ENCODE data around the gene ZDHHC14. TPM values are rescaled to one million over a fixed set of nuclear protein-coding genes. Genes with fewer than 3 reads are reported as not detected.

Gene ZDHHC14
- total RNA-seq, 1 experiment from 2014 or later: 1.7 TPM

DNA sequence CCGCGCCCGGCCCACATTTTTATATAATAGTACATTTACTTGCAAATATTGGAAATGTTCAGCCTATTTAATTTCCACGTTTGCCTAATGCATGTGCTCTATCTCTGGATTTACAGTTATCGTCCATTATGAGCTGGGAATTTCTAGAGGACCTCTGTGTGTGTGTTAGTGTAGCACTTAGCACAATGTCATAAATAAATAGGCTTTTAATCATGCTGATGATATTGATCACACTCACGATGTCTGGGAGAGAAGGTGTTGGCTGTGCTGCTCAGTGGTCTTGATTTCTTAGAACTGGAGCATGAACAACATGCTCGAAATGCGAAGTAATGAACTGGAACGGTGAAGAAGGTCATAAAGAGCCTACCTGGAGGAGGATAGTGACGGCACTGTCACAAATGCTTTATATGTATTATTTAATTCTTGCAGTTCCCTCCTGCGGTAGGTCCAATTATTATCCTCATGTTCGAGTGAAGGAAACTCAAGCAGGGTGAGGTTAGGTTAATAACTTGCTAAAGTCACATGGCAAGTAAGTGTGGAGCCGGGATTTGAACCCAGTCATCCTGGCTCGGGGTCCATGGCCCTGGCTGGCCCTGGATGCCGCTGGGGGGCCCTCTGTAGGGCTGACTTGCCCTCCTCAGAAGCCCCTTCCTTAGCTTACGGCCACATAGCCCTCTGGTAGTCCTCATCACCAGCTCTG, 130.8 kb downstream of the ZDHHC14 start:
- H3K27ac ChIP-seq (ENCODE audit: insufficient read length, low read depth, low read length): no peak overlapping the region
- no peaks in the 10 kb centered on the region for H4K20me1 ChIP-seq (ENCODE audit: control insufficient read depth, insufficient read depth, insufficient read length)
- Mint-ChIP-seq H3K4me3 (no peak overlapping the region), H3K27me3 (ENCODE audit: low read depth) (peaks cover 2% of the 10 kb centered on the region), H3K9me3 (peaks cover 2 to 16% of the 10 kb centered on the region in 2 experiments; a peak in 4 of 5 replicates), H3K4me1 (peaks cover 7 to 11% of the 10 kb centered on the region in 2 experiments; a peak in 3 of 4 replicates), H3K36me3 (ENCODE audit: insufficient read depth in 1 of 3, low read depth in 3 of 3) (peaks cover 8 to 23% (median 10%) of the 10 kb centered on the region in 3 experiments; a peak in 6 of 7 replicates), H3K27ac (no peak overlapping the region)
- H3K4me1 ChIP-seq (ENCODE audit: insufficient read depth, low read length): no peaks in the 10 kb centered on the region
- H3K27me3 ChIP-seq (ENCODE audit: insufficient read depth, low read length): no peaks in the 10 kb centered on the region
- H3K14ac ChIP-seq (ENCODE audit: insufficient read depth, low read length): no peak overlapping the region
- H2BK12ac ChIP-seq (ENCODE audit: insufficient read length, low read depth, low read length): no peak overlapping the region
- no peak overlapping the region for H3K18ac ChIP-seq (ENCODE audit: insufficient read length, low read depth, low read length)
- no peak for DNase-seq
- H3K9ac ChIP-seq (ENCODE audit: extremely low read depth, insufficient read length, low read length): no peak overlapping the region
- no peak overlapping the region for H3K4ac ChIP-seq (ENCODE audit: low read depth, low read length)
- no peak overlapping the region for H2BK20ac ChIP-seq (ENCODE audit: low read depth, low read length, poor library complexity, severe bottlenecking)
- H3K79me1 ChIP-seq (ENCODE audit: insufficient read depth, low read depth, low read length, poor library complexity, severe bottlenecking): no peaks in the 10 kb centered on the region
- no peak overlapping the region for H4K8ac ChIP-seq (replicated peaks; ENCODE audit: insufficient read length, low read depth, low read length)
- H3K23me2 ChIP-seq (ENCODE audit: insufficient read length, low read depth, low read length, poor library complexity, severe bottlenecking): no peaks in the 10 kb centered on the region
- no peak overlapping the region for H2BK15ac ChIP-seq (ENCODE audit: low read depth, low read length)
- no peak overlapping the region for H3T11ph ChIP-seq (ENCODE audit: low read length)
- H3K23ac ChIP-seq (ENCODE audit: insufficient read length, low read depth, low read length): no peak overlapping the region
- no peak overlapping the region for H4K91ac ChIP-seq (ENCODE audit: insufficient read length, low read depth, low read length)
- H2AFZ ChIP-seq (ENCODE audit: low read length): no peak overlapping the region
- TF ChIP-seq, protein P1, sequence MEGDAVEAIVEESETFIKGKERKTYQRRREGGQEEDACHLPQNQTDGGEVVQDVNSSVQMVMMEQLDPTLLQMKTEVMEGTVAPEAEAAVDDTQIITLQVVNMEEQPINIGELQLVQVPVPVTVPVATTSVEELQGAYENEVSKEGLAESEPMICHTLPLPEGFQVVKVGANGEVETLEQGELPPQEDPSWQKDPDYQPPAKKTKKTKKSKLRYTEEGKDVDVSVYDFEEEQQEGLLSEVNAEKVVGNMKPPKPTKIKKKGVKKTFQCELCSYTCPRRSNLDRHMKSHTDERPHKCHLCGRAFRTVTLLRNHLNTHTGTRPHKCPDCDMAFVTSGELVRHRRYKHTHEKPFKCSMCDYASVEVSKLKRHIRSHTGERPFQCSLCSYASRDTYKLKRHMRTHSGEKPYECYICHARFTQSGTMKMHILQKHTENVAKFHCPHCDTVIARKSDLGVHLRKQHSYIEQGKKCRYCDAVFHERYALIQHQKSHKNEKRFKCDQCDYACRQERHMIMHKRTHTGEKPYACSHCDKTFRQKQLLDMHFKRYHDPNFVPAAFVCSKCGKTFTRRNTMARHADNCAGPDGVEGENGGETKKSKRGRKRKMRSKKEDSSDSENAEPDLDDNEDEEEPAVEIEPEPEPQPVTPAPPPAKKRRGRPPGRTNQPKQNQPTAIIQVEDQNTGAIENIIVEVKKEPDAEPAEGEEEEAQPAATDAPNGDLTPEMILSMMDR (conservative IDR thresholded peaks at IDR 0.05): no peak
- no peak overlapping the region for H2BK120ac ChIP-seq (ENCODE audit: low read depth, low read length, poor library complexity, severe bottlenecking)
- H3K56ac ChIP-seq (ENCODE audit: insufficient read length, low read depth, low read length): no peak overlapping the region
- no peak overlapping the region for H2AK5ac ChIP-seq (ENCODE audit: insufficient read length, low read length)
- no peaks in the 10 kb centered on the region for H3K79me2 ChIP-seq (ENCODE audit: insufficient read depth, low read length)
- no peak overlapping the region for H3K4me2 ChIP-seq (ENCODE audit: insufficient read depth, insufficient read length, low read length)
- no peaks in the 10 kb centered on the region for H3K9me3 ChIP-seq (ENCODE audit: control insufficient read depth, low read depth, low read length)
- no peak overlapping the region for H2BK5ac ChIP-seq (ENCODE audit: insufficient read length, low read length)
- no peak overlapping the region for H4K5ac ChIP-seq (ENCODE audit: insufficient read length, low read depth, low read length)
- no CpG with 5 or more reads among the region's 16 CpGs for WGBS (ENCODE audit: extremely low coverage, insufficient read length, low lambda C conversion rate)

Measured in H9 (cell line).